Pulmonary artery endothelial cell (primary cell): ENCODE results near the gene RIC3. TPM values are rescaled to one million over a fixed set of nuclear protein-coding genes. Genes with fewer than 3 reads are reported as not detected.

ENCODE experiments used
- DNase-seq: peaks from one replicate; pipeline ENCODE4 v3.0.0-alpha.2; 2011; ENCODE audit warnings: low read depth, low spot score
- total RNA-seq: library from RNA; depleted of rRNA; stranded (reverse); fragments of >200 nt; gene quantifications from 2 replicates; pipeline ENCODE4 v1.2.3, GENCODE V29; 2014

Gene RIC3
- total RNA-seq, 1 donor from 2014 or later, result under 0.01 TPM

- no peak for DNase-seq
These were observed 100.8 kb downstream of the RIC3 start for GRCh38 chr11:8067929-8068575.

DNA sequence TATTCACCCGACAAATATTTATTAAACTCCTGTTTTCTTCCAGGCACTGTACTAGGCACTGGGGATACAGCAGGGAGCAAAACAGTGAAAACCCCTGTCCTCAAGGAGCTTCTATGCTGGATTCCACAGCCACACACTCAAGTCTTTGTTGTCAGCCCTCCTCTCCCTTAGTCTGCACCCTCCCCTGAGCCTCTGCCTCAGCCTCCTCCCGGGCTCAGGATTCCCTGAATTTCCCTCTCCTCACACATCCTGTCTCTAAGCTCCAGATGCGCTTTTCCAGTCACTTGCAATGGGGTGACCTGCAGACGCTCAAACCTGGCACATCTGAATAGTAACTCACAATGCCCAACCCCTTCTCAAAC is 101.3 kb downstream of the RIC3 start:
- no peak for DNase-seq

DNA sequence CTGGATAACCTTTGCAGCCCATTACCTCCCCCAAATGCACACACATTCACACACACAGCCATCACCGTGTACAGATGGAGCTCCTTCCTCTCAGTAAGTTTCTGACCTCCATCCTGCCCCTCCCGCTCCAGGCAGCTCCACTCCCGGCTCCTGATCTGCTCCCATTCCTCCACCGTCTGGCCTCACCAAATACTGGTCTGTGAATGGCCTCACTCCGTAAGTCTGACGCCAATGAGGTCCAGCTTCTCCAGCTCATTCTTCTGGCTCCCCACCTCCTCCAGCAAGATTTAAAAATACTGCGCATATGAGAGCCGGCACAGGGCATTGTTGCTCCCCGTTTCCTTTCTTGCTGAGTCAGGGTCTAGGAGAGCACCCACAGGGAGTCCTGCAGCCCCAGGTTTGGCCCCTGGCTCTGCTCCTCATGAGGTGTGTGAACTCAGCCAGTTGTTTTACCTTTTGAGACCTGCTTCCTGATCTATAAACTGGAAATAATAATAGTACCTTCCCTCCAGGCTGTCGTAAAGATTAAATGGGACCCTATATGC is 101.8 kb downstream of the RIC3 start:
- DNase-seq, result no peak

DNA sequence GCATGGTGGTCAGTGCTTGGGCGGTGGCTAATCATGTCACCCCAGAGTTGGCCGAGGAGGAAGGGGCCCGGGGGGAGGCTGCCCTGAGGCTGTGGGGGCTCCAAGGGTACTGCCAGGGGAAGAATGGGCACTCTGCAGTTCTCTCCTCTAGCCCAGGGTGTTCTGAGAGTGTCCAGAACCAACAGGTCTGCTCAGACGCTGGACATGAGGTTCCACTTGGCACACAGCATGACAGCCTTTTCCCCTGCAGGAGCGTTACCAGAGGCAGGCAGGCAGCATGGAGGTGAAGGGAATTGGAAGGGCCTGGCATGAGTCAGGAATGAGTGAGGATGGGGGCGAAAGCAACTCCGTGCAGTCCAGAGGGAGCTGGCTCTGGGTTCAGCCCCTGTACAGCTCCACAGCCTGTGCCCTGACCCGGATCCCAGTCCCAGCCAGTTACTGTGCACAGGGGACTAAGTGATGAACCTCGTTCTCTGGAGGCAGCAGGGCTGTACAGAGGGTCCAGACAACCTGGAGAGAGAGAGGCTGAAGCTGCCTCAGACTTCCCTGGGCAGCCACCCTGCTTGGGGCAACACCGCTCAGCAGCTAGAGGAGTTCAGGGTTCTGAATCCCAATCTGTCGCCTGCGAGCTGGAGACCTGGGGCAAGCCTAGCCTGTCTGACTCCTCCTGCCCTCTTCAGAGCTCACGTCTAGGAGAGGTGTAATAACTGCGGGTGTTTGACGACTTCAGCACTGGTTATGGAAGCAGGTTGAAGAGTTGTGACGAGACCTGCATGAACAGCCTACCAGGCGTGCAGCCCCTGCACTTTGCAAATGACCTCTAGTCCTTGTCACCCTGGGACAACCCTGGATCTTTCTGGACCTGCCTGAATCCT is 102.6 kb downstream of the RIC3 start:
- no peak for DNase-seq

GRCh38 chr11:8065031-8065430 is 103.8 kb downstream of the RIC3 start:
- no peak for DNase-seq

GRCh38 chr11:8063324-8063723 is 105.5 kb downstream of the RIC3 start:
- no peak for DNase-seq

DNA sequence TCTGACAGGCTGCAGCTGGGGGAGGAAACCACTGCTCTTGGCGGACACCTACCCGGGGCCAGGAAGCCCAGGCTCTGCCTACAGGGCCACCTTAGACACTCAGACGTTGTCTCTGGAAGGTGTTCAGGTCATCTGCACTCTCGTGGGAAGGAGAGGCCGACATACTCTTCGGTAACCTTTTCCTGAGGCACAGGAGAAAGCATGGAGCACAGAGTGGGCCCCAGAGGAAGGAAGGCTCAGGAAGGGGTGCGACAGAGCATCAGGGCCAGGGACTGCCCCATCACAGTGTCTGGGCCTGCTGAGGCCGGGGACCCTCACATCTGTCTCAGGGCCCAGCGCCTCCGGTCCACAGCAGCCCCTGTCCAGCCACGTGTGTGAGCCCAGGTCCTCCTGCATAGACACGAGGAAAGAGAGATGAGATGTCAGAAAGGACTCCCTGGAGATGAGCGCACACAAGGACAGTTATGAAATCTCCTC is 106.0 kb downstream of the RIC3 start:
- no peak for DNase-seq

GRCh38 chr11:8061555-8062428 is 107.0 kb downstream of the RIC3 start:
- DNase-seq, result no peak

DNA sequence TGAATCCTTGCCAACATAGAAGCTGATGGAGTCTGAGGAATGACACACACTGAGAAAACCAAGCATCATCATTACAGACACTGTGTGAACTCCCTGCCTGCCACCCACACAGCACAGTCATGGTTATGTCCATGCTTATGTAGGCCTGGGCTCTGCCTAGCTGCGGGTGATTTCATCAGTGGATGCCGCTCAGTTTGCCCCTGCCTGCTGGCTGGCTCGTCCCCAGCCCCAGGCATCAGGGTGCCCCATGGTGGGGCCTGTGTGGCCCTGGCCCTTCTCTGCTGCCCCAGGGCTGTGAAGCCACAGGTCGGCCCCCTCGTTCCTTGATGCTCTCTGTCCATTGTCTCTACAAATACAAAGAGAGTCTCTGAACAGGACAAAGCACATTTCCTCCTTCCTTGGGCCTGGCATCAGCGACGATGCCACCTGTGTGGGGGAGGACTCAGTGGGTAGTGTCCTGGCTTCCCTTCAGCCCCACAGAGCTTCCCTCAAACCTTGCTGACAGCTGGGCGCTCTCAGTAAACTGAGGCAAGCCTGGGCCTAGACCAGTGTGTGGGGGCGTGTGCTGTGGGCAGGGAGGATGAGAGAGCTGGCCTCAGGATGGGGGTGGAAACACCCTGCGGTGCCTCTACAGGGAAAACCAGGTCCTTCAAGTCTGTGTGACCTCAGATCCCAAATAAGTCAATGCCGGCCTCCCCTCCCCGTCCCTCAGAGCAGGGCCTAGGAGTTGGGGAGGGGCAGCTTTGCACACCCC is 107.8 kb downstream of the RIC3 start:
- DNase-seq, result no peak

DNA sequence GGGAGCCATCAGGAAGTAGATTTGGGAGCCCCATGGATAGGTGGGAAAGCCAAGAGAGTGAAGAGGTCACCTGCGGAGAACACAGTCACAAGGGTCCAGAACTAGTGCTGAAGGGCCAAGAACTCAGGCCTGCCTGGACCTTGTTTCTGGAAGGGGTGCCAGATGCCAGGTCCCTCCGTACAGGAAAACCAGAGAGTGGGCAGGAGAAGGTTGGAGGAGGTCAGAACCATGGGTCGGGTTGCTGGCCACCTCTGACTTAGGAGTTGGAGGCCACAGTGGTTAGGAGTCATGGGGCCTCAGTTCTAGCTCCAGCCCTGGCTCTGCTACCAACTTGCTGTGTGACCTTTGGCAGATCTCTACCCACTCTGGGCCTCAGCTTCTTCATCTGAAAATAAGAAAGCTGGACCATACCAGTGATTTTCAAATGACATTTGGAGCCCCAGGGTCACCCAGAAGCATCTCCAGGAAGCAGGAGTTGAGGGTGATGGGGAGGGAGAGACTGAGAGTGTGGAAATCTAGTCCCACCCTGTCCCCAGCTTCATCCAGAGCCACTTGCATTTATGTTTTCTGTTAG is 108.6 kb downstream of the RIC3 start:
- no peak for DNase-seq

DNA sequence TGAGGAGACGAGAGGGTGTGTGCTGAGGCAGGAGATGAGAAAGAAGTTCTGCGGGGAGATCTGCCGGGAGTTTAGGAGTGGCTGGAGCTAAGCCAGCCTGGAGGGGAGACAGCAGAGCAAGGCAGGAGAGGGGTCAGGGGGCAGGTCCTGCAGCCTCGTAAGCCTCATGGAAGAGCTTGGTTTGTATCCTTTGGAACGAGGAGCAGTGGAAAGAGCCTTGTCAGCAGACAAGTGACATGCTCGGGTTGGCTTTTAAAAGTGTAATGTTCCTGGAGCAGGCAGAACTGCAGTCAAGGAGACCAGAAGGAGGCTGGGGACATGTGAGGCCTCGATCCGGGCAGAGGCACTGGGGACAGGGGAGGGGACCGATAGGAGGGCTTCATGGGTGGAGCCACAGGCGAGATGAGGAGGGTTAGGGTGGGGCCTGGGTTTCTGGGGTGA is 109.2 kb downstream of the RIC3 start:
- no peak for DNase-seq

DNA sequence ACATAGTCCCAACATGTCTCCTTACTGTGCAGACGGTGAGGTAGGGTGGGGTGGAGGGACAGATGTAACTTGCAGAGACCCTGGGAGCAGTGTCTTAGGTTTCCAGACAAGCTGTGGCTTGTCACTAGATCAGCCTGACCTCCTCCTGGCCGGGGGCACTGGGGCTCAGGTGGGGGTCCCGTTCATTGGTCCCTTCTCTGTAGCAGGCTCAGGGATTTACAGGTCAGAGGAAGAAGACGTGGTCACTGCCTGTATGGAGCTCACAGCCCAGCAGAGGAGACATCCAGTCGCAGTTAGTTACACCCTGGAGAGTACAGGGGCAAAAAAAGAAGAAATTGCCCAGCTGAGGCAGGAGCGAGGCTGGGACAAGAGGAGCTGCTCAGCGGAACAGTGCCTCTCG is 109.8 kb downstream of the RIC3 start:
- no peak for DNase-seq

DNA sequence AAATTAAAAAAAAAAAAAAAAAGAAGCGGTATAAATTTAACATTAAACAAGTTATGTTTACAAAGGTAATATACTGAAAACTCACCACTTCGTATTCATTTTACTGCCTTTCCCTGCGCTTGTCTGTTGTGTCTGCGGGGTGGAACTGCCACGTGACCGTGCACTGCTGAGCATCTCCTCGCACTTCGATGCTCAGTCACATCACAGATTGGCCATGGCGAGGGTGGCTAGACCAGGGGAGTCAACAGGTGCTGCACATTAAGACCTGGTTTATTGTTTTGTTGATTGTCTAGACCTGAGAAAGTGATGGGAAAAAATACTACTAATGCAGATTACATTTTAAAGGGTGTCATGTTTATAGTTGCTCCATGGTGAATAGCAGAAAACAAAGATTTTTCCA is 110.6 kb downstream of the RIC3 start:
- no peak for DNase-seq

- DNase-seq, result no peak
These were observed 111.9 kb downstream of the RIC3 start for GRCh38 chr11:8056810-8057463.

Other genes starting within 250 kb of the RIC3 start
- gene OR10A6, start 237.8 kb downstream of the RIC3 start, total RNA-seq, result not detected in 2 replicates
- gene OR10A3, start 227.3 kb downstream of the RIC3 start, total RNA-seq, result not detected in 2 replicates
- under 0.01 TPM in 1 of 2 replicates, not detected in the other for gene NLRP10, start 203.6 kb downstream of the RIC3 start, total RNA-seq
- gene EIF3F, start 181.7 kb downstream of the RIC3 start, total RNA-seq, result 327 and 354 TPM in 2 replicates
- gene TUB, start 87.8 kb downstream of the RIC3 start, total RNA-seq, result 1.3 and 1.8 TPM in 2 replicates
- not detected in 2 replicates for gene LMO1, start 94.9 kb upstream of the RIC3 start, total RNA-seq